Measurements from ENCODE around the gene TIAM1.

The TIAM1 gene

GRCh38 chr21:31334648-31335121, 9.4 kb downstream of the TIAM1 start:
- H3K9ac ChIP-seq (ENCODE audit: low read length), result no peak overlapping the region
- TF ChIP-seq, protein P1, sequence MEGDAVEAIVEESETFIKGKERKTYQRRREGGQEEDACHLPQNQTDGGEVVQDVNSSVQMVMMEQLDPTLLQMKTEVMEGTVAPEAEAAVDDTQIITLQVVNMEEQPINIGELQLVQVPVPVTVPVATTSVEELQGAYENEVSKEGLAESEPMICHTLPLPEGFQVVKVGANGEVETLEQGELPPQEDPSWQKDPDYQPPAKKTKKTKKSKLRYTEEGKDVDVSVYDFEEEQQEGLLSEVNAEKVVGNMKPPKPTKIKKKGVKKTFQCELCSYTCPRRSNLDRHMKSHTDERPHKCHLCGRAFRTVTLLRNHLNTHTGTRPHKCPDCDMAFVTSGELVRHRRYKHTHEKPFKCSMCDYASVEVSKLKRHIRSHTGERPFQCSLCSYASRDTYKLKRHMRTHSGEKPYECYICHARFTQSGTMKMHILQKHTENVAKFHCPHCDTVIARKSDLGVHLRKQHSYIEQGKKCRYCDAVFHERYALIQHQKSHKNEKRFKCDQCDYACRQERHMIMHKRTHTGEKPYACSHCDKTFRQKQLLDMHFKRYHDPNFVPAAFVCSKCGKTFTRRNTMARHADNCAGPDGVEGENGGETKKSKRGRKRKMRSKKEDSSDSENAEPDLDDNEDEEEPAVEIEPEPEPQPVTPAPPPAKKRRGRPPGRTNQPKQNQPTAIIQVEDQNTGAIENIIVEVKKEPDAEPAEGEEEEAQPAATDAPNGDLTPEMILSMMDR (IDR thresholded peaks at IDR 0.05; ENCODE audit: insufficient read depth, low read length, poor library complexity, severe bottlenecking), result no peak
- TF ChIP-seq EZH2phosphoT487 (conservative IDR thresholded peaks at IDR 0.05; ENCODE audit: low read length), result no peak
- H3F3A ChIP-seq (ENCODE audit: insufficient read depth), result no peaks in the 10 kb centered on the region
- no peaks in the 10 kb centered on the region for H3K36me3 ChIP-seq (ENCODE audit: low read length)
- no peak overlapping the region for H3K4me3 ChIP-seq (ENCODE audit: insufficient read depth, low read length, poor library complexity, severe bottlenecking)
- no peak overlapping the region for H3K4me2 ChIP-seq (ENCODE audit: low read depth, low read length, poor library complexity, severe bottlenecking)
- H3K27me3 ChIP-seq (ENCODE audit: low read length), result no peaks in the 10 kb centered on the region
- H2AFZ ChIP-seq (ENCODE audit: low read depth, low read length, severe bottlenecking), result no peak overlapping the region
- H4K20me1 ChIP-seq (ENCODE audit: low read depth, low read length), result no peaks in the 10 kb centered on the region
- no peaks in the 10 kb centered on the region for H3K9me3 ChIP-seq (ENCODE audit: insufficient read depth, low read length)
- H3K27ac ChIP-seq (ENCODE audit: low read depth, low read length), result no peak overlapping the region
- no peaks in the 10 kb centered on the region for H3K79me2 ChIP-seq (ENCODE audit: insufficient read depth, low read length)
- H3K9me2 ChIP-seq (replicated peaks; ENCODE audit: insufficient read depth, low read length), result no peaks in the 10 kb centered on the region

DNA sequence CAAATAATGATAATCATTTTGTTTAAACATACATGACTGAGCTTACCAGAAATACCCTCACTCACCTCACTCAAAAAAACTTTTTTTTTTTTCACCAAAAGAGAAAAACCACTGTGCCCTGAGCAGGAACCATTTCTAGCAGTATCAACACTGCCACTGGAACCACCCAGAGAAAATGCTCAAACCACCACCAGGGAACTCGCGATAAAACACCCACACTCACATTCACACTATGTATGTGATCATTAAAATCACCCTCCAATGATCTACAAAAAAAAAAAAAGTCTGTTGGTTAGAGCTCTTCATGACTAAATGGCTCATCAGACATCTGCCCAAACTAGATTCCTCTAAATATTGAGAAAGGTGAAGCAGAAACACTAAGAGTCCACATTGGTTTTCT, 11.5 kb downstream of the TIAM1 start:
- no peaks in the 10 kb centered on the region for H3F3A ChIP-seq (ENCODE audit: insufficient read depth)
- H3K9ac ChIP-seq (ENCODE audit: low read length), result no peak overlapping the region
- no peaks in the 10 kb centered on the region for H3K36me3 ChIP-seq (ENCODE audit: low read length)
- H2AFZ ChIP-seq (ENCODE audit: low read depth, low read length, severe bottlenecking), result no peak overlapping the region
- no peaks in the 10 kb centered on the region for H3K79me2 ChIP-seq (ENCODE audit: insufficient read depth, low read length)
- H3K27me3 ChIP-seq (ENCODE audit: low read length), result no peaks in the 10 kb centered on the region
- H3K4me3 ChIP-seq (ENCODE audit: insufficient read depth, low read length, poor library complexity, severe bottlenecking), result no peak overlapping the region
- TF ChIP-seq, protein P1 (IDR thresholded peaks at IDR 0.05; ENCODE audit: insufficient read depth, low read length, poor library complexity, severe bottlenecking), result no peak
- TF ChIP-seq EZH2phosphoT487 (conservative IDR thresholded peaks at IDR 0.05; ENCODE audit: low read length), result no peak
- no peaks in the 10 kb centered on the region for H3K9me2 ChIP-seq (replicated peaks; ENCODE audit: insufficient read depth, low read length)
- H3K9me3 ChIP-seq (ENCODE audit: insufficient read depth, low read length), result no peaks in the 10 kb centered on the region
- no peak overlapping the region for H3K4me2 ChIP-seq (ENCODE audit: low read depth, low read length, poor library complexity, severe bottlenecking)
- no peak overlapping the region for H3K27ac ChIP-seq (ENCODE audit: low read depth, low read length)
- H4K20me1 ChIP-seq (ENCODE audit: low read depth, low read length), result no peaks in the 10 kb centered on the region

- no peaks in the 10 kb centered on the region for H3K9me2 ChIP-seq (replicated peaks; ENCODE audit: insufficient read depth, low read length)
- no peak overlapping the region for H3K9ac ChIP-seq (ENCODE audit: low read length)
- no peaks in the 10 kb centered on the region for H3K79me2 ChIP-seq (ENCODE audit: insufficient read depth, low read length)
- H3F3A ChIP-seq (ENCODE audit: insufficient read depth), result no peaks in the 10 kb centered on the region
- no peaks in the 10 kb centered on the region for H3K36me3 ChIP-seq (ENCODE audit: low read length)
- H3K27me3 ChIP-seq (ENCODE audit: low read length), result no peaks in the 10 kb centered on the region
- no peak overlapping the region for H3K4me2 ChIP-seq (ENCODE audit: low read depth, low read length, poor library complexity, severe bottlenecking)
- H3K9me3 ChIP-seq (ENCODE audit: insufficient read depth, low read length), result no peaks in the 10 kb centered on the region
- no peaks in the 10 kb centered on the region for H4K20me1 ChIP-seq (ENCODE audit: low read depth, low read length)
- no peak overlapping the region for H2AFZ ChIP-seq (ENCODE audit: low read depth, low read length, severe bottlenecking)
- no peak overlapping the region for H3K4me3 ChIP-seq (ENCODE audit: insufficient read depth, low read length, poor library complexity, severe bottlenecking)
- no peak overlapping the region for H3K27ac ChIP-seq (ENCODE audit: low read depth, low read length)
- no peak for TF ChIP-seq EZH2phosphoT487 (conservative IDR thresholded peaks at IDR 0.05; ENCODE audit: low read length)
- TF ChIP-seq, protein P1 (IDR thresholded peaks at IDR 0.05; ENCODE audit: insufficient read depth, low read length, poor library complexity, severe bottlenecking), result no peak
Observed at GRCh38 chr21:31331231-31331630, 12.8 kb downstream of the TIAM1 start.

Measured in SU-DHL-6 (cell line).